Measurements from ENCODE around the gene ZNF200.
"Not testable (repeated sequence)": the region's sequence is repeated elsewhere in the genome, so short reads cannot be mapped to it uniquely, and the experiment has no call there.

The ZNF200 gene

GRCh38 chr16:3183445-3184139 is 51.4 kb downstream of the ZNF200 start:
- ATAC-seq (ENCODE audit: low read depth) (no peak), DNase-seq (ENCODE audit: low spot score in 2 of 2) (no peak)
- Mint-ChIP-seq H3K27ac (peak overlapping the region; percentile 78), H3K27me3 (peaks cover 33% of the 10 kb centered on the region), H3K4me3 (peak overlapping the region; percentile 67), H3K4me1 (peaks cover 2% of the 10 kb centered on the region), H3K36me3 (peaks cover 2% of the 10 kb centered on the region), H3K9me3 (peaks cover 2% of the 10 kb centered on the region)

- H3K4me1 Mint-ChIP-seq, result peaks cover 2% of the 10 kb centered on the region
- peaks cover 32% of the 10 kb centered on the region for H3K27me3 Mint-ChIP-seq
- peaks cover 2% of the 10 kb centered on the region for H3K9me3 Mint-ChIP-seq
- peak overlapping the region; percentile 67 for H3K4me3 Mint-ChIP-seq
- peak overlapping the region; percentile 78 for H3K27ac Mint-ChIP-seq
- ATAC-seq (ENCODE audit: low read depth) (peak; percentile 49), DNase-seq (ENCODE audit: low spot score in 2 of 2) (peak in 1 of 2 donors; percentile 45)
- peaks cover 2% of the 10 kb centered on the region for H3K36me3 Mint-ChIP-seq
Observed at GRCh38 chr16:3182608-3183444, 52.1 kb downstream of the ZNF200 start.

GRCh38 chr16:3182293-3182607 is 52.7 kb downstream of the ZNF200 start:
- DNase-seq (ENCODE audit: low spot score in 2 of 2); H3K4me1 Mint-ChIP-seq; ATAC-seq (ENCODE audit: low read depth); H3K9me3 Mint-ChIP-seq; H3K36me3 Mint-ChIP-seq: not testable (repeated sequence)
- H3K27me3 Mint-ChIP-seq, result peaks cover 28% of the 10 kb centered on the region
- peak overlapping the region; percentile 45 for H3K4me3 Mint-ChIP-seq
- H3K27ac Mint-ChIP-seq, result peak overlapping the region; percentile 43

- peaks cover 2% of the 10 kb centered on the region for H3K36me3 Mint-ChIP-seq
- ATAC-seq (ENCODE audit: low read depth) (no peak), DNase-seq (ENCODE audit: low spot score in 2 of 2) (no peak)
- H3K9me3 Mint-ChIP-seq, result no peaks in the 10 kb centered on the region
- H3K4me3 Mint-ChIP-seq, result no peak overlapping the region
- no peak overlapping the region for H3K27ac Mint-ChIP-seq
- peaks cover 4% of the 10 kb centered on the region for H3K4me1 Mint-ChIP-seq
- peaks cover 27% of the 10 kb centered on the region for H3K27me3 Mint-ChIP-seq
Observed at GRCh38 chr16:3180445-3180878, 54.5 kb downstream of the ZNF200 start.

GRCh38 chr16:3179651-3180050 is 55.3 kb downstream of the ZNF200 start:
- H3K27ac Mint-ChIP-seq, result no peak overlapping the region
- H3K36me3 Mint-ChIP-seq, result peaks cover 2% of the 10 kb centered on the region
- H3K9me3 Mint-ChIP-seq, result no peaks in the 10 kb centered on the region

GRCh38 chr16:3175157-3176093 is 59.5 kb downstream of the ZNF200 start:
- Mint-ChIP-seq H3K27ac (no peak overlapping the region), H3K27me3 (peaks cover 32% of the 10 kb centered on the region), H3K36me3 (no peaks in the 10 kb centered on the region), H3K9me3 (no peaks in the 10 kb centered on the region), H3K4me3 (no peak overlapping the region), H3K4me1 (peaks cover 19% of the 10 kb centered on the region)
- DNase-seq (ENCODE audit: low spot score in 2 of 2), result no peak
- no peak for ATAC-seq (ENCODE audit: low read depth)

More at GRCh38 chr16:3179651-3180050, 55.3 kb downstream of the ZNF200 start:
- H3K4me3 Mint-ChIP-seq, result no peak overlapping the region
- peaks cover 27% of the 10 kb centered on the region for H3K27me3 Mint-ChIP-seq
- peaks cover 4% of the 10 kb centered on the region for H3K4me1 Mint-ChIP-seq
- no peak for ATAC-seq (ENCODE audit: low read depth)
- no peak for DNase-seq (ENCODE audit: low spot score in 2 of 2)

GRCh38 chr16:3174618-3175148 is 60.3 kb downstream of the ZNF200 start:
- H3K27me3 Mint-ChIP-seq, result peaks cover 31% of the 10 kb centered on the region
- H3K36me3 Mint-ChIP-seq, result no peaks in the 10 kb centered on the region
- peaks cover 19% of the 10 kb centered on the region for H3K4me1 Mint-ChIP-seq
- peak overlapping the region; percentile 58 for H3K27ac Mint-ChIP-seq
- no peak for DNase-seq (ENCODE audit: low spot score in 2 of 2)
- no peaks in the 10 kb centered on the region for H3K9me3 Mint-ChIP-seq
- ATAC-seq (ENCODE audit: low read depth), result no peak
- no peak overlapping the region for H3K4me3 Mint-ChIP-seq

GRCh38 chr16:3173892-3174617 is 60.9 kb downstream of the ZNF200 start:
- Mint-ChIP-seq H3K9me3 (no peaks in the 10 kb centered on the region), H3K4me1 (peaks cover 19% of the 10 kb centered on the region), H3K4me3 (no peak overlapping the region), H3K27ac (peak overlapping the region; percentile 58), H3K36me3 (no peaks in the 10 kb centered on the region), H3K27me3 (peaks cover 28% of the 10 kb centered on the region)
- no peak for DNase-seq (ENCODE audit: low spot score in 2 of 2)
- ATAC-seq (ENCODE audit: low read depth), result peak; percentile 35

All from memory B cell (primary cell).